IgD-negative memory B cell (primary cell): ENCODE measurements around the gene BACE1-AS. TPM values are rescaled to one million over a fixed set of nuclear protein-coding genes. Genes with fewer than 3 reads are reported as not detected.
"Not testable (repeated sequence)": the region's sequence is repeated elsewhere in the genome, so short reads cannot be mapped to it uniquely, and the experiment has no call there.

Experiments used
- H3K27ac Mint-ChIP-seq, 3 donors: one replicate each; pipeline ENCODE4 v1.8.0; 2020 to 2022; ENCODE audit warnings: mild to moderate bottlenecking in 3 of 3, mixed read lengths in 3 of 3, moderate library complexity in 1 of 3
- H3K27me3 Mint-ChIP-seq: one replicate; pipeline ENCODE4 v1.8.0; 2021; ENCODE audit warnings: mixed read lengths
- H3K36me3 Mint-ChIP-seq: one replicate; pipeline ENCODE4 v1.8.0; 2020; ENCODE audit warnings: mild to moderate bottlenecking, mixed read lengths
- H3K4me1 Mint-ChIP-seq, 3 donors: one replicate each; pipeline ENCODE4 v1.8.0; 2020 to 2022; ENCODE audit warnings: mixed read lengths in 3 of 3, mild to moderate bottlenecking in 1 of 3
- H3K4me3 Mint-ChIP-seq, 4 donors: one replicate each; pipeline ENCODE4 v1.8.0; 2020 to 2022; ENCODE audit warnings: mild to moderate bottlenecking in 4 of 4, mixed read lengths in 4 of 4, moderate library complexity in 3 of 4
- H3K9me3 Mint-ChIP-seq, 3 donors: one replicate each; pipeline ENCODE4 v1.8.0; 2020 to 2021; ENCODE audit warnings: mixed read lengths in 3 of 3, mild to moderate bottlenecking in 1 of 3
- polyA plus RNA-seq: library from polyadenylated mRNA; unstranded; fragments of 300-500 nt; fragmentation: Illumina TruSeq; gene quantifications from one replicate; pipeline ENCODE4 v1.2.3, GENCODE V29; 2021

The BACE1-AS gene
- polyA plus RNA-seq: 0.59 TPM

GRCh38 chr11:117290809-117291396 is at the start of gene BACE1-AS:
Gene BACE1-AS (plus strand): TSS chr11:117291346.
- Mint-ChIP-seq H3K27me3 (no peaks in the 10 kb centered on the region), H3K36me3 (peaks cover 7% of the 10 kb centered on the region), H3K27ac (no peak within 1 kb of the TSS), H3K4me1 (peaks cover 0 to 2% (median 0%) of the 10 kb centered on the region in 3 donors), H3K9me3 (no peaks in the 10 kb centered on the region), H3K4me3 (no peak within 1 kb of the TSS)

DNA sequence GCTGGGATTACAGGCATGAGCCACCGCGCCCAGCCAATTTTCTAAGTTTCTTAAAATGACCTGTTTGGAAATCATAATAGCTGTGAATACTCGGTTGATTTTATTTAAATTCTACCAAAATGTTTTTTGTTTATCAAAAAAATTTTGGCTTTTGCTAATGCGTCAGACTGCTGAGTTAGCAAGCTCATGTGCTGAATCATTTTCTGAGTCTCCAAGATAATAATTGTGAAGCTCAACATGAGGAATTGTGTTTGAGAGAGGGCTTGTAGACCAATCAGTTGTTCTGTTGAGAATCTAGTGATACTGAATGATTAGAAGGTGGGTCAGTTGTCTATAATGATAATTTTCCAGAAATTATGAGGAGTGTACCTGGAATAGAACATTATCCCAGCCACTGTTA is 42.8 kb upstream of the BACE1-AS start:
- H3K36me3 Mint-ChIP-seq: peaks cover 5% of the 10 kb centered on the region
- H3K27ac Mint-ChIP-seq: no peak overlapping the region
- no peaks in the 10 kb centered on the region for H3K27me3 Mint-ChIP-seq
- no peaks in the 10 kb centered on the region for H3K9me3 Mint-ChIP-seq
- H3K4me3 Mint-ChIP-seq: no peak overlapping the region
- peaks cover 0 to 2% (median 0%) of the 10 kb centered on the region in 3 donors for H3K4me1 Mint-ChIP-seq

DNA sequence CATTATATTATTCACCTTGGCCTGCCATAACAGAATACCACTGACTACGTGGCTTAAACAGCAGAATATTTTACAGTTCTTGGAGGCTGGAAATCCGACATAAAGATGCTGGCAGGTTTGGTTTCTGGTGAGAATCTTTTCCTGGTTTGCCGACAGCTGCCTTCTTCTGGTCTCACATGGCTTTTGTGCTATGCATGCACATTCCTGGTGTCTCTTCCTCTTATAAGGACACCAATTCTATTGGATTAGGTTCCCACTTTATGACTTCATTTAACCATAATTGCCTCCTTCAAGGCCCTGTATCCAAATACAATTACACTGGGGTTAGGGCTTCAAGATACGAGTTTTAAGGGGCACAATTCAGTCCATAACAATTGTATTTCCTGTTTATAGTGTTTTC is 41.6 kb upstream of the BACE1-AS start:
- Mint-ChIP-seq H3K9me3 (no peaks in the 10 kb centered on the region), H3K36me3 (peaks cover 3% of the 10 kb centered on the region), H3K4me1 (peaks cover 0 to 2% (median 0%) of the 10 kb centered on the region in 3 donors), H3K27ac (no peak overlapping the region), H3K27me3 (no peaks in the 10 kb centered on the region), H3K4me3 (no peak overlapping the region)

DNA sequence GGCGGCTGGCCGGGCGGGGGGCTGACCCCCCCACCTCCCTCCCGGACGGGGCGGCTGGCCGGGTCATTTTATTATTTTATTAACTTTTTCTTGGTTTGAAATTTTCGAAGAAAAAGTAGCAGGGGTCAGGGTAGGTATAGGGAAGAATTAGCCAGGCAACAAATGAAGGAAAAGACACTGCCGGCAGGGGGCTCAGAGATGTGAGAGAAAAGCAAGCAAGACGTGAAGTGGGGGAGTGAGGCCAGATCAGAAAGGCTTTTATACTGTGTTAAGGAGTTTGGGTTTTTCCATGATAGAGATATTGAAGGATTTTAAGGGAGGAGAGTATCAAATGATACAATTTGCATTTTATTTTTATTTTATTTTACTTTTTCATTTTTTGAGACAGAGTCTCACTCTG is 39.6 kb upstream of the BACE1-AS start:
- Mint-ChIP-seq H3K27ac (no peak overlapping the region), H3K4me3 (no peak overlapping the region), H3K36me3 (peaks cover 9% of the 10 kb centered on the region)

GRCh38 chr11:117255966-117256365 is 35.2 kb upstream of the BACE1-AS start:
- peaks cover 0 to 2% (median 1%) of the 10 kb centered on the region in 3 donors for H3K4me1 Mint-ChIP-seq
- no peak overlapping the region for H3K4me3 Mint-ChIP-seq
- no peak overlapping the region for H3K27ac Mint-ChIP-seq
- peaks cover 15% of the 10 kb centered on the region for H3K36me3 Mint-ChIP-seq
- H3K27me3 Mint-ChIP-seq: no peaks in the 10 kb centered on the region
- no peaks in the 10 kb centered on the region for H3K9me3 Mint-ChIP-seq

More for the DNA sequence above, 39.6 kb upstream of the BACE1-AS start:
- H3K4me1 Mint-ChIP-seq: peaks cover 0 to 2% (median 1%) of the 10 kb centered on the region in 3 donors
- H3K27me3 Mint-ChIP-seq: no peaks in the 10 kb centered on the region
- H3K9me3 Mint-ChIP-seq: no peaks in the 10 kb centered on the region

DNA sequence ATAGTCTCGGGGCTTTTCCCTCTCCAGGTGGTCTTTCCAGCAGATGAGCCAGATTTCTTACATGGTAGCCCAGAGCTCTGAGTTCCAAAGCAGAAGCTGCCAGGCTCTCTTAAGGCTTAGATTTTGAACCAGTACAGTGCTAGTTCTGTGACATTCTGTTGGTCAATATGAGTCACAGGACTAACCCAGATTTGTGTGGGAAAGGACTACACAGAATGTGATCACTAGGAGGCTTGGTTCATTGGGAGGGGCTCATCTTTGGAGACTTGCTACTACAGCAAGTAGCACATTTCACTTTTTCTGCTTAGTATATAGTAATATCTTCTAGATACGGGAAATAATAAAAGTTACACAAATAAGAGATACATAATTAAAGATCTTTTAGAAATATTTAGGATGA is 34.6 kb upstream of the BACE1-AS start:
- peaks cover 0 to 2% (median 1%) of the 10 kb centered on the region in 3 donors for H3K4me1 Mint-ChIP-seq
- H3K4me3 Mint-ChIP-seq: no peak overlapping the region
- no peaks in the 10 kb centered on the region for H3K9me3 Mint-ChIP-seq
- H3K27me3 Mint-ChIP-seq: no peaks in the 10 kb centered on the region
- H3K36me3 Mint-ChIP-seq: peaks cover 15% of the 10 kb centered on the region
- H3K27ac Mint-ChIP-seq: peak overlapping the region in 1 of 3 donors; percentile 67

GRCh38 chr11:117258576-117258975 is 32.6 kb upstream of the BACE1-AS start:
- Mint-ChIP-seq H3K4me3 (no peak overlapping the region), H3K4me1 (peaks cover 0 to 1% (median 0%) of the 10 kb centered on the region in 3 donors), H3K27ac (no peak overlapping the region), H3K27me3 (no peaks in the 10 kb centered on the region), H3K9me3 (no peaks in the 10 kb centered on the region), H3K36me3 (peaks cover 11% of the 10 kb centered on the region)

DNA sequence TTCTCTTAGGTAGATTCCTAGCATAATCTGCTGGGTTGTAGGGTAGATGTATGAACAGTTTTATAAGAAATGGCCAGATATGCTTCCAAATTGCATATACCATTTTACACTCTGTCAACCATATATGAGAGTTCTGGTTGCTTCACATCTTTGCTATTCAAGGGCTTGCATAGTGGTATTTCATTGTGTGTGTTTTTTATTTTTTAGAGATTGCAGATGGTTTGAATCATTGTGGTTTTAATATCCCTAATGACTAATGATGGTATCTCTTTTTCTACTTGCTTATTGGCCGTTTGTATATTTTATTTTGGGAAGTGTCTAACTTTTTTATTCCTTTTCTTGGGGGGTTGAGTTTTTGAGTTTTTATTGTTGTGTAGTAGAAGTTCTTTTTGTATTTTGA is 31.7 kb upstream of the BACE1-AS start:
- H3K9me3 Mint-ChIP-seq: no peaks in the 10 kb centered on the region
- peak overlapping the region in 1 of 3 donors; percentile 51 for H3K27ac Mint-ChIP-seq

GRCh38 chr11:117264624-117265323 is 26.4 kb upstream of the BACE1-AS start:
- H3K27ac Mint-ChIP-seq, H3K9me3 Mint-ChIP-seq, H3K4me3 Mint-ChIP-seq, H3K27me3 Mint-ChIP-seq, H3K4me1 Mint-ChIP-seq: not testable (repeated sequence)
- H3K36me3 Mint-ChIP-seq: peaks cover 12% of the 10 kb centered on the region

More for the DNA sequence above, 31.7 kb upstream of the BACE1-AS start:
- Mint-ChIP-seq H3K4me3 (no peak overlapping the region), H3K27me3 (no peaks in the 10 kb centered on the region), H3K4me1 (peaks cover 0 to 1% (median 0%) of the 10 kb centered on the region in 3 donors), H3K36me3 (peaks cover 11% of the 10 kb centered on the region)

DNA sequence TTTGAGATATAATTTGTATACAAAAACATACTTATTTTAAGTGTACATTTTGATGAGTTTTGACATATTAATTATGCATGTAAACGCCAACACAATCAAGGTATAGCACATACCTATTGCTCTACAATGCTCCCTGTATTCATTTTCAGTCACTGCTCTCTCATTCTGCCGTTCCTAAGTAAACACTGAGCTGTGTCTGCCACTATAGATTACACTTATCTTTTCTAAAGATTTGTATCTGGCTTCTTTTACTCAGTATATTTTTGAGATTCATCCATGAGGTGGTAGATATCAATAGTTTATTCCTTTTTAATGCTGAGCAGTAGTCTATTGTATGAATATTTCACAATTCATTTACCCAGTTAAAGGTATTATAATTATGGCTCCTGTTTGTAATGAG is 25.4 kb upstream of the BACE1-AS start:
- Mint-ChIP-seq H3K27me3 (no peaks in the 10 kb centered on the region), H3K9me3 (no peaks in the 10 kb centered on the region), H3K36me3 (peaks cover 10% of the 10 kb centered on the region), H3K4me3 (no peak overlapping the region), H3K4me1 (peaks cover 0 to 4% (median 0%) of the 10 kb centered on the region in 3 donors), H3K27ac (no peak overlapping the region)

DNA sequence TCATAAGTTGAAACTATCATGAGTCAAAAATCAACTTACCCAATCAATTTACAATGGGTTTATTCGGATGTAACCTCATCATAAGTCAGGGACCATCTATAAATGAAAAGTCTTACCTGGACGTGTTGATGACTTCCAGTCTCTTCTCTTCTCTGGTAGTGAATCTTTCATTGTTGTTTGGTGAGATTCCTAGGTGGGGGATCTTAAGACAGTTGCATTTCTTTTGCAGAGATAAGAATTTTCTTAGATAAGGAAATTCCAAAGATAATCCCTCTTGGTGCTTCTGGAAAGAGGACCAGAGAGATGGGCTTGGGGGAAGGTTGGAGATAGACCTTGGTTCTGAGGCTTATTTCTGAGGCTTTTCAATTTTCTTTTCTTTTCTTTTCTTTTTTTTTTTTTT is 21.3 kb upstream of the BACE1-AS start:
- Mint-ChIP-seq H3K36me3 (peaks cover 16% of the 10 kb centered on the region), H3K4me1 (peaks cover 0 to 9% (median 6%) of the 10 kb centered on the region in 3 donors), H3K9me3 (no peaks in the 10 kb centered on the region), H3K27me3 (no peaks in the 10 kb centered on the region), H3K27ac (no peak overlapping the region), H3K4me3 (no peak overlapping the region)

DNA sequence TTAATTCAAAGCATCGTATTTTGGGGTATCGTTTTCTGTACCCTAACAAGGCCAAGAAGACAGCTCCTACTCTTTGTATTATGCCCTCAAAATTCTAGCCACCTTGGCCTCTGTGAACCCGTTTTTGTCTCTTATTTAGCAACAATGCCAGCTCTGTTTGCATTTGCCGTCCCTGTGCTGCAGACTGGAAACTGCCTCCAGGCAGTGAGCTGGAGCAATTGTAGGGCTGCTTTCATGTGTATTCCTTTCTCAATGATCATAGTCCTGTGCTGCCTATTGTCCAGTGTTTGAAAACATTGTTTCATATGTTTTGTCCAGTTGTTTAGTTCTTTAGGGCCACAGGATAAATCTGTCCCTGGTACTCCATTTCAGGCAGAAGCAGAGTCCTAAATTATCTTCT is 19.9 kb upstream of the BACE1-AS start:
- H3K27me3 Mint-ChIP-seq: no peaks in the 10 kb centered on the region
- H3K27ac Mint-ChIP-seq: no peak overlapping the region
- H3K9me3 Mint-ChIP-seq: no peaks in the 10 kb centered on the region
- H3K4me1 Mint-ChIP-seq: peaks cover 6 to 9% (median 6%) of the 10 kb centered on the region in 3 donors
- peaks cover 11% of the 10 kb centered on the region for H3K36me3 Mint-ChIP-seq
- H3K4me3 Mint-ChIP-seq: no peak overlapping the region

DNA sequence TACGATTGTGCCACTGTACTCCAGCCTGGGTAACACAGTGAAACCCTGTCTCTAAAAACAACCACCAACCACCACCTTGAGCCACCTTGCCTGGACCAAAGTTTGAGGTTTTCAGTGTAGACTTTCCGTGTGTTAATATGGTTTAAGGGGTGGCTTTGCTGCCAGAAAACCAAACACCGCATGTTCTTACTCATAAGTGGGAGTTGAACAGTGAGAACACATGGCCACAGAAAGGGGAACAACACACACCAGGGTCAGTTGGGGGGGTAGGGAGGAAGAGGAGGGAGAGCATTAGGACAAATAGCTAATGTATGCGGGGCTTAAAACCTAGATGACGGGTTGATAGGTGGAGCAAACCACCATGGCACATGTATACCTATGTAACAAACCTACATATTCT is 19.0 kb upstream of the BACE1-AS start:
- not testable (repeated sequence) for H3K36me3 Mint-ChIP-seq, H3K4me3 Mint-ChIP-seq, H3K27ac Mint-ChIP-seq, H3K9me3 Mint-ChIP-seq, H3K27me3 Mint-ChIP-seq, H3K4me1 Mint-ChIP-seq

- Mint-ChIP-seq H3K36me3 (peaks cover 6% of the 10 kb centered on the region), H3K4me1 (peaks cover 5 to 8% (median 6%) of the 10 kb centered on the region in 3 donors), H3K9me3 (no peaks in the 10 kb centered on the region), H3K4me3 (no peak overlapping the region), H3K27ac (no peak overlapping the region), H3K27me3 (no peaks in the 10 kb centered on the region)
These were observed 17.4 kb upstream of the BACE1-AS start for GRCh38 chr11:117273550-117274289.

DNA sequence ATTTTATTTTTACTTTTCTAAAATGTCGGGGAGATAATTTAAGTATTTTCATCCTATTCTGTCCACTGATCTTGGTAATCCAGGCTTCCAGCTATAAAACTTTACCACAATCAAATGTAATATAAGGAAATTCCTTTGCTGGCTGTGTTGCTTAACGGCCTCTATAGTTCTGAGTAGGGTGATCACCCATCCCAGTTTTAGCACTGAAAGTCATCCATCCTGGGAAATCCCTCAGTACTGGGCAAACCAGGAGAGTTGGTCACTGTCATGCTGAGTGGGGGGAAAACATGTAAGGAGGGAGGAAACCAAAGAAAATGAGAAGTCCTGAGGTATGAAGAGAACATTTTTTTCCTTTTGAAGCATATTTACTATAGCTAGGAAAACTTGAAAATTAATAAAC is 12.8 kb upstream of the BACE1-AS start:
- Mint-ChIP-seq H3K4me3 (no peak overlapping the region), H3K27ac (no peak overlapping the region), H3K4me1 (peaks cover 0 to 6% (median 5%) of the 10 kb centered on the region in 3 donors), H3K9me3 (no peaks in the 10 kb centered on the region), H3K27me3 (no peaks in the 10 kb centered on the region), H3K36me3 (peaks cover 6% of the 10 kb centered on the region)
